Stimulated activated CD8-positive, alpha-beta memory T cell treated with anti-CD3 and anti-CD28 coated beads, Interleukin-15, amount 100 ng/mL, for 1 hour (primary cell): ENCODE results near the gene USP24.
"Not testable (repeated sequence)": the region's sequence is repeated elsewhere in the genome, so short reads cannot be mapped to it uniquely, and the experiment has no call there.

ENCODE experiments used
- DNase-seq: peaks from one replicate; pipeline ENCODE4 v3.0.0-alpha.2; 2020; ENCODE audit warnings: low read depth

Gene USP24

GRCh38 chr1:55118651-55119329, 96.4 kb downstream of the USP24 start:
- no peak for DNase-seq

DNA sequence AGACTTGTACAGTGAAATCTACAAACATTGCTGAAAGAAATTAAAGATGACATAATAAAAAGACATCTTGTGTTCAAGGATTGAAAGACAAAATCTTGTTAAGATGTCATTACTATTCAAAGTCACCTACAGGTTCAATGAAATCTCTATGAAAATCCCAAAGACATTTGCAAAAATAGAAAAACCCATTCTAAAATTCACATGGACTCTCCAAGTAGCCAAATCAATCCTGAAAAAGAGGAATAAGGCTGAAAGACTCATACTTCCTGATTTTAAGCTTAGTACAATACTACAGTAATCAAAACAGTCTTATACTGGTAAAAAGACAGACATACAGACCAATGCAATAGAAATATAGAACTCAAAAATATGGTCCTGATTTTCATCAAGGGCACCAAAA, 97.2 kb downstream of the USP24 start:
- DNase-seq = no peak

GRCh38 chr1:55109005-55109404, 106.2 kb downstream of the USP24 start:
- not testable (repeated sequence) for DNase-seq

DNA sequence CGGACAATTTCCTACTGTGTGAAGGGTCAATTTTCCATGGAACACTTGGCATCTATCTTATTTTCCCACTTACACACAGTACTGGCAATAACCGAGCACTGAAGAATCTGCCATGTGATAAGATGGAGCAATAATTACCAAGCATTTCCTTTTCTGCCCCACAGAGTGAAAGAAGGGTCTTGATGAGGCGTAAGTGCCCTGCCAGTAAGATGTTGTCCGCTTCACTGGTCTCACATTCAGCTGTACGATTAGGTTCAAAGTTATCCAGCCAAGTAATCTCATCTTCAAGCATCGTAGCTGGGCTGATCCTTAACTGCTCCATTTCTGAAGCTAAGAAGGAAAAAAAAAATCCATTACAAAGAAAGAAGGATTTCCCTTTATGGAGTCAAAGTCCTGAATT, 108.1 kb downstream of the USP24 start:
- DNase-seq = no peak

DNA sequence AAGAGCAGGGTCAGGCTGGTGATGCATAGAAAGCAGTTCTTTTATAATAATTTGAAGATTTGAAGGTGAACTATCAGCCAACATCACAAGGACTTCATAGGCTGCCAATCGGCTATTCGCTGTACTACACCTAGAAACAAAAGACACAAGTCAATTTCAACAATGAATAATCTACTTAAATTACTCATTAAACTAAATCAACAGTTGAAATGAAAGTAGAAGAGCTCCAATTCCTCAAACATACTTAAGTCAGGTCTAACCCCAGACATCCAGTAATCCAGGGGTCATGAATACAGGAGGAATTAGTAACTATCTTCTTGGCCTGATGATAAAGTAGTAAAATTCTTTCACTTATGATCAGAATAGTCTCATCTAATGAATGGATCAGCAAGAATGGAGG, 111.3 kb downstream of the USP24 start:
- no peak for DNase-seq

- DNase-seq = no peak
Measured at GRCh38 chr1:55095095-55095494, 120.1 kb downstream of the USP24 start.

DNA sequence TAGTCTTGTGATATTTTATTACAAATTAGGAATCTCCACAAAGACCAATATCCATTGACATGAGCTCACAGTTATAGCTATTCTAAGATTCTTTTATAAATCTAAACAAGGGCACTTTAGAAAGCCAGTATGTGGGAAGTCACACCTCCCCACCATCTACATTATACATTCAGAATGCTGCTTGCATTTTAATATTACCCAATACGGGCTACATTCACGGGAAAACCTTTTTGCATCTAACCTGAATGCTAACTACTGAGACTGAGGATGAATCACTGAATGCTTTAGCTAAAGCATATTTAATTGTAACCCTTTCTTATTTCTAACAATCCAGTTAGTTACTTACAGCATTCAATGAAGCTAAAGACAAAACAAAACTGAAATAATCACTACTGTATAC, 122.7 kb downstream of the USP24 start:
- DNase-seq = no peak

GRCh38 chr1:55089683-55090082, 125.5 kb downstream of the USP24 start:
- DNase-seq = no peak

DNA sequence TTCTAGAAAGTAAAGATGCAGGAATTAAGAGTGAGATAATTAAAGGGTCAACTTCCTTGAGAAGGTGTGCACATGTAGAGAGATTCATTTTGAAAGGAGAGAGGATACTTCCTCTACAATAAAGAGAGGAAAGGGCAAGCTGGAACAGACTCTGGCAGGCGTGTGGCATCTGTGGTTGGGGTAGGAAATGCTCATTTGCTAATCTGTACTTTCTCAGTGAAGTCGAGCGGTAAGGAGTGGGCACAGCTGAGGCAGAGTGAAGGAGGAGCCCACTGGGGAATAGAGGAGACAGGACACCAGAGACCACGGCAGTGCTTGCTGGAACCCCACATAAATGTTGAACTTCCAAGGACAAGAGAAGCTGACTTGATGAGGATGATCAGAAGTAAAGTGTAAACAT, 126.8 kb downstream of the USP24 start:
- no peak for DNase-seq

- no peak for DNase-seq
Measured at GRCh38 chr1:55087439-55087838, 127.7 kb downstream of the USP24 start.

GRCh38 chr1:55084257-55084656, 130.9 kb downstream of the USP24 start:
- no peak for DNase-seq

GRCh38 chr1:55081905-55082296, 133.3 kb downstream of the USP24 start:
- DNase-seq = no peak

GRCh38 chr1:55081188-55081904, 133.8 kb downstream of the USP24 start:
- DNase-seq = no peak

DNA sequence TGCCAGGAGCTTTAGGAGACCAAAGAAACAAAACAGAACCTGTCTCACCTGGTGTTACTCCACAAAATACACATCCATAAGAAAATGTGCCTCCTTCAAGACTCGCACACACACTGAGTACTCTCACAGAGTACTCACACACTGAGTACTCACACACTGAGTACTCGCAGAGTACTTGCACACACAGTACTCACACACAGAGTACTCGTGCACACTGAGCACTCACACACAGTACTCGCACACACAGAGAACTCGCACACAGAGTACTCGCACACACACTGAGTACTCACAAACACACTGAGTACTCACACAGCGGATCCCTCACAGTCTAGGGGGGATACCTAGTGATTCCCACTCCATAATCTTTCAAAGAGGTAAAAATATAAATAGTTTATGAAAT, 135.5 kb downstream of the USP24 start:
- DNase-seq = no peak

GRCh38 chr1:55078470-55078869, 136.7 kb downstream of the USP24 start:
- DNase-seq = no peak

DNA sequence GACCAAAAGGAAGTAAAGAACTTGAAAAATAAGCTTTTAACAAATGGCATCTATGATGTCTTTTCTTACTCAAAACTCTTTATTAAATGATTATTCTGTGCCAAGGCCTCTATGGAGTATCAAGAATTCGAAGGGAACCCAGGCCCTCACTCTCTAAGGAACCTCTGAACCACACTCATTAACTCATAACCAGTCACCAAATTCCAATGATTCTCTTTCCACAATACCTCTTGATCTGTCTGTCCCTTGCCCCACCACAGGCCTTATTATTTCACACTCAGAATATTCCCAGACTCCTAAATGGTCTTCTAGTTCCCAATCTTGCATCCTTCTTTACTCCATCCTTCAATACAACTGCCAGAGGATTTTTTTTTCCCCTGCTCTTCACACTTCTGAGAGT, 138.8 kb downstream of the USP24 start:
- no peak for DNase-seq

DNA sequence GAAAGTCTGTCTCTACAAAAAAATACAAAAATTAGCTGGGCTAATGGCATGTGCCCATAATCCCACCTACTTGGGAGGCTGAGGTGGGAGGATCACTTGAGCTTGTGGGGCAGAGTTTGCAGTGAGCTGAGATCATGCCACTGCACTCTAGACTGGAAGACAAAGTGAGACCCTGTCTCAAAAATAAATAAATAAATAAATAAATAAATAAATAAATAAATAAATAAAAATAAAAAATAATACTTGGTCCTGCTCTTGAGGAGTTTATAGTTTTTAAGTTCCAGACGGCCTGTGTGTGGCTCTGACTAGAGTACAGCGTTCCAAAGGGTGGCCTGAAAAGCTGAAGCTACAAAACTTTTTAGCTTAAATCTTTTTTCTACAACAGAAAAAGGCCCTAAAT, 140.7 kb downstream of the USP24 start:
- no peak for DNase-seq

DNA sequence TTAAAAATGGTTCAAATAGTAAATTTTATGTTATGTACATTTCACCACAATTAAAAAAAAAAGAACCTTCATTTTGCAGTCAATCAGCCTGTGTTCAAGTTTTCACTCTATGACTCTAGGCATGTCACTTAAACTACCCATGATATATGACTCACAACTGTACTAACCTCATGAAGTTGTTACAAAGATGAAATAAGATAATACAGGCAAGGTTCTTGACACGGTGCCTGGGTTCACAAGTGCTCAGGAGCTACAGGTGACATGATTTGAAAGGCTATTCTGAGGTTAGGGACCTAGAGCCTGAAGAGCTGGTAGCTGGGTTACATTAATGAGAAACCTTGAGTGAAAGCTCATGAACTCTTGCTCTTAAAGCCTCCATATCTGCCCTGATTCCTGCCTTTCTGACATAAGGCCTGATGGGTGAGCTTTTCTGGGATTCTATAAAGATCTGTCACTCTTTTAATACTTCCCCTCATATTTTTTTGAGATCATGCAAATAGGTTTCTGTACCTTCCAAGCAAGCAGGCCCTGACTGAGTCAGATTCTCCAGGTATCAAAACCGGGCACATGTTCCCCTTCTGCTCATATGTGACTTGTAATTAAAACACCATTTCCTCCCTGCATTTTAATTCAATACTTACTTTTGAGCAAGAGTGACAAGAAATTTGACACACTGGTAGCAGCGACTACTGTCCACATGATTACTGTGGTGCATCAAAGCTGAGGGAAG, 141.8 kb downstream of the USP24 start:
- DNase-seq = no peak

- DNase-seq = no peak
Measured at GRCh38 chr1:55071477-55071876, 143.7 kb downstream of the USP24 start.

GRCh38 chr1:55070293-55071164, 144.6 kb downstream of the USP24 start:
- DNase-seq = no peak

GRCh38 chr1:55069280-55069679, 145.9 kb downstream of the USP24 start:
- DNase-seq = no peak

DNA sequence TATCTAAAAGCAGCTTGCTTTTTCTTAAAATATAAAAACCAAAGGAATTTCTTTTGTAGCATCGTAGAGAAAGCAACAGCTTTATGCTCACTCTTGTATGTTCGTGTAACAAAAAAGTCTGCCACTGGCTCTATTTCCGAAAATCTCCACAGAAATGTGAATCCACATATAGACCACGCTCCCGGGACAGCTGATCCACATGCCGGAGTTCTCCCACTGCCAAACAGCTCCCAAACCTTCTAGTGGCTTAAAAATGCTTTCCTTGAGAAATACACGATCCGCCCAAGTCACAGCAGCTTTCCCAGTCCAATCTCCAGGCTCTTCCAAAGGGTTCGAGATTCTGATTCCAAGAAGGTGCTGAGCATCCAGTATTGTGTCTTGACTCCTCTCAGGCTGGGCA, 146.5 kb downstream of the USP24 start:
- no peak for DNase-seq
